ENCODE measurements around the gene C1QTNF6.

- TF ChIP-seq TAF1 (IDR thresholded peaks at IDR 0.05; ENCODE audit: borderline replicate concordance, insufficient read depth, low read length) = no peak
- TF ChIP-seq POLR2AphosphoS5 (IDR thresholded peaks at IDR 0.05; ENCODE audit: low read depth, low read length) = no peak
Observed at GRCh38 chr22:37204045-37204655, 16.1 kb upstream of the C1QTNF6 start.

Data from PFSK-1 (cell line).